Ascending aorta (tissue), 2 donors: ENCODE measurements around the gene DCAF4L1. TPM values are rescaled to one million over a fixed set of nuclear protein-coding genes. Genes with fewer than 3 reads are reported as not detected.
A peak's percentile ranks its signal among the peaks of the same experiment; 100 is the strongest.

ENCODE experiments used
- DNase-seq, 2 donors: peaks; one replicate each; pipeline ENCODE4 v3.0.0-alpha.2; 2019; ENCODE audit warnings: low spot score in 2 of 2
- H3K27ac ChIP-seq, 2 donors: fragments of 200-600 bp; sonication (generic); one replicate each; pipeline ENCODE4 v1.5.1; 2016 to 2017; ENCODE audit warnings: mild to moderate bottlenecking in 1 of 2
- H3K27me3 ChIP-seq: fragments of 200-600 bp; sonication (generic); one replicate; pipeline ENCODE4 v1.5.1; 2017
- H3K36me3 ChIP-seq, 2 donors: fragments of 200-600 bp; sonication (generic); one replicate each; pipeline ENCODE4 v1.5.1; 2016
- H3K4me1 ChIP-seq, 2 donors: fragments of 200-600 bp; sonication (generic); one replicate each; pipeline ENCODE4 v1.5.1; 2016 to 2017; ENCODE audit warnings: mild to moderate bottlenecking in 1 of 2
- H3K4me3 ChIP-seq, 2 donors: fragments of 200-600 bp; sonication (generic); one replicate each; pipeline ENCODE4 v1.5.1; 2016 to 2017; ENCODE audit warnings: mild to moderate bottlenecking in 1 of 2
- H3K9me3 ChIP-seq, 2 donors: fragments of 200-600 bp; sonication (generic); one replicate each; pipeline ENCODE4 v1.5.1; 2016
- intact Hi-C: fragments of 100-400 bp; cut with DNase I; formaldehyde crosslinking; loops from one replicate; pipeline ENCODE4 v1.15.1; 2023
- total RNA-seq: library from RNA; depleted of rRNA; stranded (reverse); fragments of >200 nt; gene quantifications from one replicate; pipeline ENCODE4 v1.1.0, GENCODE V29; 2016
- TF ChIP-seq, protein P1 (sequence below), 3 experiments: fragments of 200-600 bp in 2 of 3; fragments of 450-650 bp in 1 of 3; sonication (generic) in 2 of 3; IDR thresholded peaks; one replicate each; pipeline ENCODE4 v1.5.1; 2016 to 2019; ENCODE audit warnings: antibody characterized with exemption in 3 of 3, mild to moderate bottlenecking in 1 of 3, moderate library complexity in 1 of 3

The DCAF4L1 gene
- total RNA-seq, 1 donor from 2014 or later = 0.11 TPM

DNA sequence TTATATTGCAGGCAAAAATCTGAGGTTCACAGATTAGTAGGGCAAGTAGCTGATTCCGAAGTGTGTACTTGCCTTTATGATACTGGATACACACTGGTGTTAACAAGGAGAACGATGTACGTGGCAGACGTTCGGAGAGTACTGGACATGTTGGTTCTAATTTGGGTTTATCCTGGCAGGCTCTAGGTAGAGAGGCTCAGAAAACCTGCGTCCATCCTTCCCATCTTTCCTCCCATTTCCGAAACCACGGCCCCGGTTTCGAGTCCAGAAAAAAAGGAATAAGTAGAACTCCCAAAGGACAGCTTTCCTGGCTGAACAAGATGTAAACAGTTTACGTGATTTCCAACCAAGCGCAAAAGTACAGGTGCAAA is 8.4 kb downstream of the DCAF4L1 start:
- peak overlapping the region; percentile 78 to 99 for H3K4me3 ChIP-seq
- H3K36me3 ChIP-seq = no peaks in the 10 kb centered on the region
- no peaks in the 10 kb centered on the region for H3K27me3 ChIP-seq
- DNase-seq = no peak
- H3K4me1 ChIP-seq = peaks cover 7 to 17% of the 10 kb centered on the region in 2 donors
- no peaks in the 10 kb centered on the region for H3K9me3 ChIP-seq
- peak overlapping the region; percentile 81 to 93 for H3K27ac ChIP-seq
- TF ChIP-seq, protein P1, sequence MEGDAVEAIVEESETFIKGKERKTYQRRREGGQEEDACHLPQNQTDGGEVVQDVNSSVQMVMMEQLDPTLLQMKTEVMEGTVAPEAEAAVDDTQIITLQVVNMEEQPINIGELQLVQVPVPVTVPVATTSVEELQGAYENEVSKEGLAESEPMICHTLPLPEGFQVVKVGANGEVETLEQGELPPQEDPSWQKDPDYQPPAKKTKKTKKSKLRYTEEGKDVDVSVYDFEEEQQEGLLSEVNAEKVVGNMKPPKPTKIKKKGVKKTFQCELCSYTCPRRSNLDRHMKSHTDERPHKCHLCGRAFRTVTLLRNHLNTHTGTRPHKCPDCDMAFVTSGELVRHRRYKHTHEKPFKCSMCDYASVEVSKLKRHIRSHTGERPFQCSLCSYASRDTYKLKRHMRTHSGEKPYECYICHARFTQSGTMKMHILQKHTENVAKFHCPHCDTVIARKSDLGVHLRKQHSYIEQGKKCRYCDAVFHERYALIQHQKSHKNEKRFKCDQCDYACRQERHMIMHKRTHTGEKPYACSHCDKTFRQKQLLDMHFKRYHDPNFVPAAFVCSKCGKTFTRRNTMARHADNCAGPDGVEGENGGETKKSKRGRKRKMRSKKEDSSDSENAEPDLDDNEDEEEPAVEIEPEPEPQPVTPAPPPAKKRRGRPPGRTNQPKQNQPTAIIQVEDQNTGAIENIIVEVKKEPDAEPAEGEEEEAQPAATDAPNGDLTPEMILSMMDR (IDR thresholded peaks at IDR 0.05) = no peak
- intact Hi-C loops = loop anchor here (1.0 kb wide), 1 partner anchor 55 kb away; the partner anchor contains the start of gene TMEM33

DNA sequence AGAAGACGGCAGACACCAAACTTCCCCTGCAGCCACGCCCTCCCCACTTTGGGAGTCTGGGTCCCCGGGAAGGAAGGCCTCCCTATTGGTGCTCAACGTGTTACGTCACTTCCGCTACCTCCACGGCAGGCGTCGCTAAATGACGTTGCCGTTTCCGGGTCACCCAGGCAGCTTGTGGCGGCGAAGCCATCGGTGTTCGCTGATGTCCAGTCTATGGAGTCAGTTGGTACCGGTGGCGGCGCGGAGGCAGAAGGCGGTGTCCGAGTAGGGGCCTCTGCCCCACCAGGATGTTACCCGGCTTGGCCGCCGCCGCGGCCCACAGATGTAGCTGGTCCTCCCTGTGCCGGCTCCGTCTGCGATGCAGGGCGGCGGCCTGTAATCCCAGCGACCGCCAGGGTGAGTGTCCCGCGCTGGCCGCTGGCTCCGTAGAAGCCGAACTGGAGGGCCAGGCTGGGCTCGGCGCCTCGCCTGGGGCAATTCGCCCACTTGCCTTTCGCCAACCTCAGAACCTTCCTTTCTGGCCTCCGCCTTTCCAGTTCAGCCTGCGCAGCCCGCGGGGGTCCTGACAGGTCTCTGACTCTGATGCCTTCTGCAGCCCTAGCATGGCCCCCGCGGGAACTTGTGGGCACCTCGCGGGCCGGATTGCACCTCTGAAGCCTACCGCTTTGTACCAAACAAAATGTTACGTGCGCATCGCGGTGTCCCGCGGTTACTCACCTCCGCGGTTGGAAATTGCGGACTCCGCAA is 9.0 kb downstream of the DCAF4L1 start, which contains the start of gene SLC30A9:
SLC30A9 (plus strand) TSS at position 166 of the 747 bp plus-strand sequence; CDS start at position 288, 122 bp downstream.
- H3K4me1 ChIP-seq = peaks cover 7 to 17% of the 10 kb centered on the region in 2 donors
- no peaks in the 10 kb centered on the region for H3K9me3 ChIP-seq
- no peaks in the 10 kb centered on the region for H3K36me3 ChIP-seq
- TF ChIP-seq, protein P1 (IDR thresholded peaks at IDR 0.05) = peak; percentile 30 to 46 (median 40)
- peak within 1 kb of the TSS; percentile 81 to 93 for H3K27ac ChIP-seq
- intact Hi-C loops = loop anchor here (1.0 kb wide), 1 partner anchor 55 kb away; the partner anchor contains the start of gene TMEM33
- H3K4me3 ChIP-seq = peak within 1 kb of the TSS; percentile 78 to 99
- peak; percentile 88 to 98 for DNase-seq
- H3K27me3 ChIP-seq = no peaks in the 10 kb centered on the region

DNA sequence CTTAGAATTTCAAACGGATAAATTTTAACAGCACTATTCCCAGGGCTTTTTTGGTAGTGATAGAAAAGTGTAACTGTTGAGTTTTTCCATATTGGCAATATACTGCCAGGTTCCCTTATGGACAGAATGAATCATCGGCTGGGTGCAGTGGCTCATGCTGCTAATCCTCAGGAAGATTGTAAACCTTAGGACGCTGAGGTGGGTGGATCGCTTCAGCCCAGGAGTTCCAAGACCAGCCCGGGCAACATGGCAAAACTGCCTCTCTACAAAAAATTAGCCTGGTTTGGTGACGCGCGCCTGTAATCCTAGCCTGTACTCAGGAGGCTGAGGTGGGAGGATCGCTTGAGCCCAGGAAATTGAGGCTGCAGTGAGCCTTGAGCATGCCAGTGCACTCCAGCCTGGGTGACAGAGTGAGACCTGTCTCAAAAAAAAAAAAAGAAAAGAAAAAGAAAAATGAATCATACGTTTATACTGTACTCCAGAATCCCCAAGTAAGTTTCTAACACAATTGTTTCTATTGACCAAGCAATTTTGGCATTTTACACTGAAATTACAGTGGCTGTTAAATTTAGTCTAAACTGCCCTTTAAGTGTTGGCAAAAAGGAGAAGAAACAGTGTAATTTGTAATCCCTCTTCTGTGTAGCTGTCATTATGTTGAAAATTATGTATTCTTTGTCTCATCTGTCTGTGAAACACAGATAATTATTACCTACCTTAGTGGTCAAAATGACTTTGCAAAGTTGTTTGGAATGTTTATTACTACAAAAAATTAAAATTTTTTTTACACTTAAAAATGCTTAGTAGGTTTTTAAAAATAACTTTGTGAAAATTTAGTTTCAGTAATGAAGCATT is 10.6 kb downstream of the DCAF4L1 start:
- Histone ChIP-seq H3K9me3 (no peaks in the 10 kb centered on the region), H3K4me3 (peak overlapping the region in 1 of 2 donors; percentile 78), H3K4me1 (peaks cover 7 to 17% of the 10 kb centered on the region in 2 donors), H3K36me3 (no peaks in the 10 kb centered on the region), H3K27me3 (no peaks in the 10 kb centered on the region), H3K27ac (no peak overlapping the region)
- TF ChIP-seq, protein P1 (IDR thresholded peaks at IDR 0.05) = no peak
- no peak for DNase-seq
- intact Hi-C loops = no loop called here

DNA sequence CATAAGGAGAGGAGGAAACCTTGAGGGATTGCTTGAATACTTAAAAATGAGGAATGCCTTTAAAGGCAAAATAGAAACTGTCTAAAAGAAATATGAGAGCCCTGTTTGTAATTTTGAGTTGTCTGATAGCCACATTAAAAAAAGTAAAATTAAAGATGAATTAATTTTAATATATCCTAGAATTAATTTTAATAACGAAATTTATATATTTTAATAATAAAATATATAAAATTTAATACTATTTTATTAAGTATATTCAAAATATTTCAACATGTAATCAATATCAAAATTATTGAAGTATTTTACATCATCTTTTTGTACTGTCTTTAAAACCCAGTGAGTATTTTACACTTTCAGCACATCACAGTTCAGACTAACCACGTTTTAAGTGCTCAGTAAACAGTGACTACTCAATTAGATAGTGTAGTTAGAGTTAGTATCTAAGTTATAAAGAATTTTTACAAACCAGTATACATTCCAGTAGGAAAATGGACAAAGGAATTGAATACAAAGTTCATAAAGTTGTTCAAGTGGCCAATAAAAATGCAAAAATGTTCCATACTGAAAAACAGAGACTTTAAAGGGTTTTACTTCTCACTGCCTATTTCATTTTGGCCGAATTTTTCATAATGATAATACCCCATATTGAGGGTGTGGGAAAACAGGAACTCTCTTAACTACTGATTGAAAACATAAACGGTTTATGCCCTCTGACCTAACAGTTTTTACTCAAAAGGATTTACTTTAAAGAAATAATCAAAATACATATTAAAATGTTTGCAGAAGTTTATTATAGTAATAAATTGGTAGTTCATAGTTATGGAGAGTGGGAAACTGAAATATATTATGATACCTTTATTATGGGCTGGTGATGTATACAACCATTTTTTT is 11.7 kb downstream of the DCAF4L1 start:
- Histone ChIP-seq H3K9me3 (no peaks in the 10 kb centered on the region), H3K4me3 (no peak overlapping the region), H3K27me3 (no peaks in the 10 kb centered on the region), H3K36me3 (no peaks in the 10 kb centered on the region), H3K4me1 (peaks cover 7 to 17% of the 10 kb centered on the region in 2 donors), H3K27ac (no peak overlapping the region)
- intact Hi-C loops = no loop called here
- no peak for DNase-seq
- TF ChIP-seq, protein P1 (IDR thresholded peaks at IDR 0.05) = no peak

DNA sequence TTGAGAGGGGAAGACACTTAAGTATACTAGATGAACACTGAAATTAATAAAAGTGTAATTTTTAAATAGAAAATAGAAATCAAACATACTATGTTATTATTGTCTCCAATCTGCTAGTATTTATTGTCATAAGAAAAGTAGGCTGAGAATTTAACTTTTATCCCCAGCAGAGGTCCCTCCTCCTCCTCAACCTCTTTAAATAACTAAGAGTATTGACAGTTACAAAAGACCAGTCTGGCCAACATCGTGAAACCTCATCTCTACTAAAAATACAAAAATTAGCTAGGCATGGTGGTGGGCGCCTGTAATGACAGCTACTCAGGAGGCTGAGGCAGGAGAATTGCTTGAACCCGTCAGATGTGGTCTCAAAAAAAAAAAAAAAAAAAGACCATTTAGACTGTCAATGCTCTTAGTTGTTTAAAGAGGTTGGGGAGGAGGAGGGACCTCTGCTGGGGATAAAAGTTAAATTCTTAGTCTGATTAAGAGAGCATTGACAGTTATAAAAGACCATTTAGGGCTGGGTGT is 13.0 kb downstream of the DCAF4L1 start:
- intact Hi-C loops = no loop called here
- Histone ChIP-seq H3K27me3 (no peaks in the 10 kb centered on the region), H3K36me3 (no peaks in the 10 kb centered on the region), H3K9me3 (no peaks in the 10 kb centered on the region), H3K4me3 (no peak overlapping the region), H3K27ac (no peak overlapping the region), H3K4me1 (peaks cover 7 to 13% of the 10 kb centered on the region in 2 donors)
- TF ChIP-seq, protein P1 (IDR thresholded peaks at IDR 0.05) = no peak
- no peak for DNase-seq
